GM23338 (cell line): Measurements from ENCODE around the gene MYOF. TPM values are rescaled to one million over a fixed set of nuclear protein-coding genes. Genes with fewer than 3 reads are reported as not detected.

Experiments used
- ATAC-seq: fragments of 200-7000 bp; cut with Tn5 transposase; 3 replicates; pipeline ENCODE4 v1.9.1; 2020
- DNase-seq: peaks from one replicate; pipeline ENCODE4 v3.0.0-alpha.2; 2015; ENCODE audit warnings: low spot score
- H2AFZ ChIP-seq: fragments of 200-600 bp; sonication (generic); 2 replicates; pipeline ENCODE4 v1.8.0; 2016; ENCODE audit warnings: antibody characterized with exemption, mild to moderate bottlenecking, moderate library complexity
- H3F3A ChIP-seq: fragments of 200-600 bp; sonication (generic); replicated peaks from 2 replicates; pipeline ENCODE4 v1.8.0; 2017; ENCODE audit warnings: antibody characterized with exemption, mixed run types, low read depth
- H3K27ac ChIP-seq: fragments of 200-600 bp; sonication (generic); 2 replicates; pipeline ENCODE4 v1.6.1; 2016; ENCODE audit warnings: low read depth
- H3K27me3 ChIP-seq: fragments of 200-600 bp; sonication (generic); 2 replicates; pipeline ENCODE4 v1.8.0; 2016; ENCODE audit warnings: mild to moderate bottlenecking, mixed run types, moderate library complexity; ENCODE audit not compliant: insufficient read depth
- H3K36me3 ChIP-seq: fragments of 200-600 bp; sonication (generic); 2 replicates; pipeline ENCODE4 v1.8.0; 2016; ENCODE audit warnings: mild to moderate bottlenecking; ENCODE audit not compliant: insufficient read depth
- H3K4me1 ChIP-seq: fragments of 200-600 bp; sonication (generic); 2 replicates; pipeline ENCODE4 v1.8.0; 2016; ENCODE audit warnings: mild to moderate bottlenecking, moderate library complexity; ENCODE audit not compliant: insufficient read depth
- H3K4me2 ChIP-seq: fragments of 200-600 bp; sonication (generic); 2 replicates; pipeline ENCODE4 v1.7.1; 2017; ENCODE audit warnings: mixed run types
- H3K4me3 ChIP-seq: fragments of 200-600 bp; sonication (generic); 2 replicates; pipeline ENCODE4 v1.6.1; 2016; ENCODE audit warnings: mixed run types
- H3K79me2 ChIP-seq: fragments of 200-600 bp; sonication (generic); replicated peaks from 2 replicates; pipeline ENCODE4 v1.8.0; 2017; ENCODE audit warnings: mild to moderate bottlenecking; ENCODE audit not compliant: insufficient read depth
- H3K9me2 ChIP-seq: fragments of 200-600 bp; sonication (generic); 2 replicates; pipeline ENCODE4 v1.8.0; 2017; ENCODE audit not compliant: insufficient read depth
- H4K20me1 ChIP-seq: fragments of 200-600 bp; sonication (generic); replicated peaks from 2 replicates; pipeline ENCODE4 v1.8.0; 2017; ENCODE audit warnings: mild to moderate bottlenecking; ENCODE audit not compliant: insufficient read depth
- H3K27ac Mint-ChIP-seq: 2 replicates; pipeline ENCODE4 v1.8.0; 2020; ENCODE audit warnings: inconsistent platforms, mild to moderate bottlenecking, moderate library complexity, mixed read lengths
- H3K27me3 Mint-ChIP-seq: 3 replicates; pipeline ENCODE4 v1.8.0; 2022; ENCODE audit warnings: low read depth, mild to moderate bottlenecking, moderate library complexity, mixed read lengths, inconsistent platforms; ENCODE audit not compliant: insufficient read depth, poor library complexity
- H3K36me3 Mint-ChIP-seq: 3 replicates; pipeline ENCODE4 v1.8.0; 2021; ENCODE audit warnings: low read depth, mild to moderate bottlenecking, inconsistent platforms, moderate library complexity, mixed read lengths
- H3K4me1 Mint-ChIP-seq: 3 replicates; pipeline ENCODE4 v1.8.0; 2020; ENCODE audit warnings: mild to moderate bottlenecking, inconsistent platforms, mixed read lengths
- H3K4me3 Mint-ChIP-seq: 3 replicates; pipeline ENCODE4 v1.8.0; 2021; ENCODE audit warnings: moderate library complexity, mild to moderate bottlenecking, inconsistent platforms, mixed read lengths
- H3K9me3 Mint-ChIP-seq: 3 replicates; pipeline ENCODE4 v1.8.0; 2020; ENCODE audit warnings: moderate library complexity, mild to moderate bottlenecking, inconsistent platforms, mixed read lengths
- JUNB ChIP-seq: IDR thresholded peaks from one replicate; pipeline ENCODE4 v1.6.1; 2016; ENCODE audit warnings: antibody characterized with exemption; ENCODE audit not compliant: unreplicated experiment
- NANOG ChIP-seq: IDR thresholded peaks from 2 replicates; pipeline ENCODE4 v1.6.1; 2016; ENCODE audit warnings: antibody characterized with exemption, borderline replicate concordance
- POLR2AphosphoS5 ChIP-seq: IDR thresholded peaks from 2 replicates; pipeline ENCODE4 v1.6.1; 2016; ENCODE audit warnings: antibody characterized with exemption, low read depth
- REST ChIP-seq: IDR thresholded peaks from one replicate; pipeline ENCODE4 v1.6.1; 2018; ENCODE audit warnings: antibody characterized with exemption; ENCODE audit not compliant: unreplicated experiment
- STAT1 ChIP-seq: IDR thresholded peaks from one replicate; pipeline ENCODE4 v1.6.1; 2016; ENCODE audit warnings: antibody characterized with exemption; ENCODE audit not compliant: unreplicated experiment
- polyA plus RNA-seq: library from polyadenylated mRNA; unstranded; fragments of >200 nt; fragmentation: Nextera tagmentation; extraction: Ambion mirVana; gene quantifications from 2 replicates; pipeline ENCODE4 v1.2.1, GENCODE V29; 2016
- total RNA-seq: library from RNA; depleted of rRNA; stranded (reverse); fragments of >200 nt; shearing (Covaris generic); gene quantifications from 2 replicates; pipeline ENCODE4 v1.2.3, GENCODE V29; 2014
- TF ChIP-seq, protein P1 (sequence below), 2 experiments: fragments of 200-600 bp in 1 of 2; sonication (generic) in 1 of 2; conservative IDR thresholded peaks; 2 replicates each; pipeline versions ENCODE4 v1.5.1 to v1.6.1; 2016 to 2017; ENCODE audit warnings: antibody characterized with exemption in 2 of 2, low read depth in 2 of 2, mild to moderate bottlenecking in 2 of 2, moderate library complexity in 1 of 2

Gene MYOF
- total and polyA plus RNA-seq, 2 experiments from 2014 or later = 0.82 to 1.4 TPM

GRCh38 chr10:93417266-93417665 is 64.9 kb downstream of the MYOF start:
- no peaks in the 10 kb centered on the region for H3K9me2 ChIP-seq
- H2AFZ ChIP-seq = no peak overlapping the region
- no peaks in the 10 kb centered on the region for H3K36me3 ChIP-seq
- no peak overlapping the region for H3K27ac Mint-ChIP-seq
- no peak overlapping the region for H3K4me2 ChIP-seq
- H3K4me1 ChIP-seq = peaks cover 20% of the 10 kb centered on the region
- H3K4me3 Mint-ChIP-seq = no peak overlapping the region
- H3K27me3 ChIP-seq = no peaks in the 10 kb centered on the region
- H3K79me2 ChIP-seq = no peaks in the 10 kb centered on the region
- peaks cover 3% of the 10 kb centered on the region; the same call in 1 of the 3 replicates for H3K9me3 Mint-ChIP-seq
- H3K36me3 Mint-ChIP-seq = no peaks in the 10 kb centered on the region; the same call in 2 of the 3 replicates
- no peaks in the 10 kb centered on the region for H3F3A ChIP-seq
- peaks cover 26% of the 10 kb centered on the region for H3K4me1 Mint-ChIP-seq
- H4K20me1 ChIP-seq = no peaks in the 10 kb centered on the region
- TF ChIP-seq REST = peak; percentile 24
- TF ChIP-seq POLR2AphosphoS5 = no peak
- no peak for TF ChIP-seq NANOG
- TF ChIP-seq JUNB = no peak
- H3K27me3 Mint-ChIP-seq = peaks cover 2% of the 10 kb centered on the region
- DNase-seq (no peak), ATAC-seq (no peak)
- H3K4me3 ChIP-seq = no peak overlapping the region
- no peak overlapping the region for H3K27ac ChIP-seq

DNA sequence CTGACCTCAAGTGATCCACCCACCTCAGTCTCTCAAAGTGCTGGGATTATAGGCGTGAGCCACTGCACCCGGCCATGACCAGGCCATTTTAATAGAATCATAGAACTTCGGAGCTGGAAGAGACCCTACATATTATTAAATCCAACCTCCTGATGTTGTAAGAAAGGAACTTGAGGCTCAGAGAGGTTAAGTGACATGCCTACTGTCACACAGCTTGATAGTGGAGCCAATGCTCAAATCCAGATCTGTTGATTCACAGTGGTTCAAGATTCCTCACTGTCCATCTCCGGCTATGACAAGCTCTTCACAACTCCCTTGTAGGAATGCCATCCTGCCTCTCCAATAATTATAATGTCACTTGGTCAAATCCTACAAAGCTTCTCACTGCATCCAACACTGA is 65.3 kb downstream of the MYOF start:
- peaks cover 22% of the 10 kb centered on the region for H3K4me1 Mint-ChIP-seq
- Histone ChIP-seq H3K4me1 (peaks cover 16% of the 10 kb centered on the region), H4K20me1 (no peaks in the 10 kb centered on the region), H3K36me3 (no peaks in the 10 kb centered on the region), H3K27ac (no peak overlapping the region), H3F3A (no peaks in the 10 kb centered on the region), H3K4me2 (no peak overlapping the region), H3K27me3 (no peaks in the 10 kb centered on the region), H3K9me2 (no peaks in the 10 kb centered on the region), H2AFZ (no peak overlapping the region), H3K4me3 (no peak overlapping the region), H3K79me2 (no peaks in the 10 kb centered on the region)
- peaks cover 2% of the 10 kb centered on the region for H3K27me3 Mint-ChIP-seq
- ATAC-seq (no peak), DNase-seq (no peak)
- H3K4me3 Mint-ChIP-seq = no peak overlapping the region
- no peak overlapping the region for H3K27ac Mint-ChIP-seq
- H3K9me3 Mint-ChIP-seq = peaks cover 3% of the 10 kb centered on the region; the same call in 1 of the 3 replicates
- H3K36me3 Mint-ChIP-seq = no peaks in the 10 kb centered on the region; the same call in 2 of the 3 replicates
- TF ChIP-seq, protein P1, sequence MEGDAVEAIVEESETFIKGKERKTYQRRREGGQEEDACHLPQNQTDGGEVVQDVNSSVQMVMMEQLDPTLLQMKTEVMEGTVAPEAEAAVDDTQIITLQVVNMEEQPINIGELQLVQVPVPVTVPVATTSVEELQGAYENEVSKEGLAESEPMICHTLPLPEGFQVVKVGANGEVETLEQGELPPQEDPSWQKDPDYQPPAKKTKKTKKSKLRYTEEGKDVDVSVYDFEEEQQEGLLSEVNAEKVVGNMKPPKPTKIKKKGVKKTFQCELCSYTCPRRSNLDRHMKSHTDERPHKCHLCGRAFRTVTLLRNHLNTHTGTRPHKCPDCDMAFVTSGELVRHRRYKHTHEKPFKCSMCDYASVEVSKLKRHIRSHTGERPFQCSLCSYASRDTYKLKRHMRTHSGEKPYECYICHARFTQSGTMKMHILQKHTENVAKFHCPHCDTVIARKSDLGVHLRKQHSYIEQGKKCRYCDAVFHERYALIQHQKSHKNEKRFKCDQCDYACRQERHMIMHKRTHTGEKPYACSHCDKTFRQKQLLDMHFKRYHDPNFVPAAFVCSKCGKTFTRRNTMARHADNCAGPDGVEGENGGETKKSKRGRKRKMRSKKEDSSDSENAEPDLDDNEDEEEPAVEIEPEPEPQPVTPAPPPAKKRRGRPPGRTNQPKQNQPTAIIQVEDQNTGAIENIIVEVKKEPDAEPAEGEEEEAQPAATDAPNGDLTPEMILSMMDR (conservative IDR thresholded peaks at IDR 0.05; ENCODE audit: low read depth in 2 of 2) = no peak
- TF ChIP-seq REST (no peak), STAT1 (no peak)
